CD14-positive monocyte (primary cell): ENCODE results near the gene PGRMC1. TPM values are rescaled to one million over a fixed set of nuclear protein-coding genes. Genes with fewer than 3 reads are reported as not detected.

Experiments
- DNase-seq, 3 donors: peaks; one replicate each; pipeline ENCODE4 v3.0.0-alpha.2; 2011 to 2022
- H2AFZ ChIP-seq: 2 replicates; pipeline ENCODE4 v1.6.0; 2012; ENCODE audit warnings: mild to moderate bottlenecking, low read depth, low read length, inconsistent platforms; ENCODE audit not compliant: insufficient read depth, poor library complexity, severe bottlenecking
- H3K27ac ChIP-seq, 2 donors: 1 replicate in 1 of 2; 2 replicates in 1 of 2; pipeline ENCODE4 v1.5.1; 2012 to 2013; ENCODE audit warnings: low read length in 2 of 2, control low read depth in 1 of 2, inconsistent platforms in 1 of 2, low read depth in 1 of 2, mild to moderate bottlenecking in 1 of 2
- H3K27me3 ChIP-seq, 2 donors: one replicate each; pipeline versions ENCODE4 v1.6.0 to v1.6.1; 2011 to 2013; ENCODE audit warnings: low read length in 2 of 2; ENCODE audit not compliant: control insufficient read depth in 2 of 2, insufficient read depth in 2 of 2
- H3K36me3 ChIP-seq, 2 donors: replicated peaks in 1 of 2; 1 replicate in 1 of 2; 2 replicates in 1 of 2; pipeline versions ENCODE4 v1.5.1 to v1.6.1; 2012 to 2013; ENCODE audit warnings: low read length in 2 of 2, control low read depth in 1 of 2, inconsistent platforms in 1 of 2, mild to moderate bottlenecking in 1 of 2; ENCODE audit not compliant: insufficient read depth in 2 of 2, control insufficient read depth in 1 of 2
- H3K4me1 ChIP-seq, 2 donors: 1 replicate in 1 of 2; 2 replicates in 1 of 2; pipeline versions ENCODE4 v1.5.1 to v1.6.1; 2012 to 2013; ENCODE audit warnings: low read length in 2 of 2, control low read depth in 1 of 2, inconsistent platforms in 1 of 2, mild to moderate bottlenecking in 1 of 2, moderate library complexity in 1 of 2; ENCODE audit not compliant: insufficient read depth in 2 of 2, control insufficient read depth in 1 of 2
- H3K4me2 ChIP-seq: replicated peaks from 2 replicates; pipeline ENCODE3; 2012; ENCODE audit warnings: low read length, moderate library complexity, mild to moderate bottlenecking; ENCODE audit not compliant: poor library complexity, severe bottlenecking; ENCODE audit errors: extremely low read depth
- H3K4me3 ChIP-seq, 3 experiments: fragments of 200-600 bp in 1 of 3; sonication (generic) in 1 of 3; replicated peaks in 1 of 3; 1 replicate in 2 of 3; 2 replicates in 1 of 3; pipeline ENCODE4 v1.5.1; 2011 to 2013; ENCODE audit warnings: low read length in 3 of 3, mild to moderate bottlenecking in 3 of 3, control low read depth in 2 of 3, low read depth in 2 of 3, inconsistent platforms in 1 of 3, moderate library complexity in 1 of 3
- H3K79me2 ChIP-seq: 2 replicates; pipeline ENCODE4 v1.6.0; 2012; ENCODE audit warnings: mild to moderate bottlenecking, control low read depth, inconsistent platforms, low read length, moderate library complexity; ENCODE audit not compliant: insufficient read depth
- H3K9ac ChIP-seq: 2 replicates; pipeline ENCODE4 v1.6.0; 2017; ENCODE audit warnings: low read length, mild to moderate bottlenecking; ENCODE audit not compliant: insufficient read depth, poor library complexity, severe bottlenecking
- H3K9me3 ChIP-seq, 2 donors: replicated peaks in 1 of 2; 1 replicate in 1 of 2; 2 replicates in 1 of 2; pipeline versions ENCODE4 v1.5.1 to v1.6.1; 2012 to 2013; ENCODE audit warnings: low read length in 2 of 2, control low read depth in 1 of 2; ENCODE audit not compliant: control insufficient read depth in 1 of 2, insufficient read depth in 1 of 2
- H4K20me1 ChIP-seq: 2 replicates; pipeline ENCODE4 v1.6.0; 2012; ENCODE audit warnings: mild to moderate bottlenecking, low read length, control low read depth, moderate library complexity; ENCODE audit not compliant: insufficient read depth
- H3K27ac Mint-ChIP-seq, 7 donors: one replicate each; pipeline ENCODE4 v1.8.0; 2020; ENCODE audit warnings: mild to moderate bottlenecking in 7 of 7, mixed read lengths in 7 of 7, moderate library complexity in 6 of 7, inconsistent platforms in 2 of 7
- H3K27me3 Mint-ChIP-seq, 3 donors: one replicate each; pipeline ENCODE4 v1.8.0; 2021 to 2022; ENCODE audit warnings: low read depth in 3 of 3, mild to moderate bottlenecking in 3 of 3, mixed read lengths in 3 of 3, moderate library complexity in 3 of 3, inconsistent platforms in 1 of 3
- H3K36me3 Mint-ChIP-seq, 2 donors: one replicate each; pipeline ENCODE4 v1.8.0; 2020; ENCODE audit warnings: mixed read lengths in 2 of 2, inconsistent platforms in 1 of 2, mild to moderate bottlenecking in 1 of 2
- H3K4me1 Mint-ChIP-seq: one replicate; pipeline ENCODE4 v1.8.0; 2020; ENCODE audit warnings: mild to moderate bottlenecking, mixed read lengths
- H3K4me3 Mint-ChIP-seq, 2 donors: one replicate each; pipeline ENCODE4 v1.8.0; 2020; ENCODE audit warnings: mild to moderate bottlenecking in 2 of 2, mixed read lengths in 2 of 2, moderate library complexity in 1 of 2
- H3K9me3 Mint-ChIP-seq, 7 donors: one replicate each; pipeline ENCODE4 v1.8.0; 2020 to 2022; ENCODE audit warnings: mixed read lengths in 7 of 7, mild to moderate bottlenecking in 6 of 7, moderate library complexity in 6 of 7, inconsistent platforms in 2 of 7
- CTCF ChIP-seq: fragments of 200-600 bp; IDR thresholded peaks from one replicate; pipeline ENCODE4 v1.8.0; 2022; ENCODE audit warnings: antibody characterized with exemption, mild to moderate bottlenecking
- WGBS: methylation state at CpG from one replicate; pipeline ENCODE4 v1.1.5; 2013; ENCODE audit warnings: missing lambda C conversion rate; ENCODE audit not compliant: insufficient coverage; 5-methylcytosine and 5-hydroxymethylcytosine counted together
- intact Hi-C, 2 donors: fragments of 100-400 bp; cut with micrococcal nuclease; formaldehyde crosslinking; loops; one replicate each; pipeline versions ENCODE4 v1.15.0 to v1.15.1; 2023
- polyA plus RNA-seq, 3 donors: library from polyadenylated mRNA; depleted of rRNA in 1 of 3; unstranded in 2 of 3; stranded (reverse) in 1 of 3; fragments of 300-500 nt in 2 of 3; fragments of >200 nt in 1 of 3; fragmentation: Illumina TruSeq in 2 of 3; gene quantifications; 1 replicate in 2 of 3; 2 replicates in 1 of 3; pipeline ENCODE4 v1.2.3, GENCODE V29; 2012 to 2021

Gene PGRMC1
- polyA plus RNA-seq, 3 donors = 13.8 to 43.6 (median 39.4) TPM

GRCh38 chrX:119211649-119212014, 24.5 kb upstream of the PGRMC1 start:
- Mint-ChIP-seq H3K4me3 (no peak overlapping the region), H3K27me3 (peaks cover 2 to 6% (median 3%) of the 10 kb centered on the region in 3 donors), H3K4me1 (no peaks in the 10 kb centered on the region), H3K9me3 (peaks cover 0 to 6% (median 0%) of the 10 kb centered on the region in 7 donors), H3K27ac (peak overlapping the region in 1 of 7 donors; percentile 0), H3K36me3 (no peaks in the 10 kb centered on the region)
- Histone ChIP-seq H2AFZ (no peak overlapping the region), H3K9ac (no peak overlapping the region), H3K9me3 (no peaks in the 10 kb centered on the region), H3K36me3 (no peaks in the 10 kb centered on the region), H3K4me1 (no peaks in the 10 kb centered on the region), H3K4me3 (no peak overlapping the region), H3K4me2 (no peak overlapping the region), H3K27ac (no peak overlapping the region), H3K27me3 (peaks cover 0 to 2% of the 10 kb centered on the region in 2 donors), H4K20me1 (no peaks in the 10 kb centered on the region), H3K79me2 (no peaks in the 10 kb centered on the region)
- no peak for DNase-seq
- WGBS = no CpG with 5 or more reads among the region's 1 CpG
- intact Hi-C loops = no loop called here
- no peak for TF ChIP-seq CTCF

DNA sequence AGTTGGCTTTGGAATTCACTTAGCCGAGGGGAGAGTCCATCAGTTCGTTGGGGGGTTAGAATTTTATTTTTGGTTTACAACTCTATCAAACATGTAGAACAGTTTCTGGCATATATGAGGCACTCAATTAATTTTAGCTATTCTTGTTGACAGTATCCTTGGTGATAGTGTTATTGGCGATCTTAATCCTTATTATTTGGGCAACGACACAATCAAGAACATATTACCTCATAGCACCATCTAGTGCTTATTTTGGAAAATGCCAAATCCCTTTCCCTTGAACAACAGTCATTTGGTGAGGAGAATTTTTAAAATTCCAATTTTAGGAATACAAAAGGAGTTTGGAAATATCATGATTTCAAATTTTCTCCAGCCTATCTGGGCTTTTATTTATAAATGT, 17.9 kb upstream of the PGRMC1 start:
- Mint-ChIP-seq H3K36me3 (no peaks in the 10 kb centered on the region), H3K9me3 (no peaks in the 10 kb centered on the region), H3K27ac (no peak overlapping the region), H3K27me3 (peaks cover 2 to 10% (median 4%) of the 10 kb centered on the region in 3 donors), H3K4me1 (no peaks in the 10 kb centered on the region), H3K4me3 (no peak overlapping the region)
- peak; percentile 16 for TF ChIP-seq CTCF
- Histone ChIP-seq H3K4me1 (no peaks in the 10 kb centered on the region), H3K9ac (no peak overlapping the region), H3K36me3 (no peaks in the 10 kb centered on the region), H3K27me3 (peaks cover 0 to 2% of the 10 kb centered on the region in 2 donors), H4K20me1 (no peaks in the 10 kb centered on the region), H3K27ac (no peak overlapping the region), H2AFZ (no peak overlapping the region), H3K4me3 (no peak overlapping the region), H3K4me2 (no peak overlapping the region), H3K79me2 (no peaks in the 10 kb centered on the region), H3K9me3 (no peaks in the 10 kb centered on the region)
- no CpG with 5 or more reads among the region's 4 CpGs for WGBS
- intact Hi-C loops = no loop called here
- no peak for DNase-seq
